Natural killer cell (primary cell): ENCODE results near the gene LDAH. TPM values are rescaled to one million over a fixed set of nuclear protein-coding genes. Genes with fewer than 3 reads are reported as not detected.

ENCODE experiments used
- ATAC-seq, 3 donors: fragments of 150-1000 bp in 2 of 3; fragments of 200-7000 bp in 1 of 3; cut with Tn5 transposase; 1 replicate in 1 of 3; 2 replicates in 2 of 3; pipeline ENCODE4 v1.10.0; 2021; ENCODE audit warnings: mild to moderate bottlenecking in 2 of 3, moderate library complexity in 2 of 3
- DNase-seq, 2 donors: peaks; one replicate each; pipeline versions ENCODE4 v3.0.0 to v3.0.0-alpha.2; 2013 to 2021; ENCODE audit warnings: mixed read lengths in 1 of 2
- H3K27ac ChIP-seq: one replicate; pipeline ENCODE4 v1.5.1; 2013; ENCODE audit warnings: mild to moderate bottlenecking, low read length
- H3K27me3 ChIP-seq: one replicate; pipeline ENCODE4 v1.6.1; 2013; ENCODE audit warnings: low read length; ENCODE audit not compliant: control insufficient read depth, insufficient read depth
- H3K36me3 ChIP-seq: one replicate; pipeline ENCODE4 v1.6.1; 2013; ENCODE audit warnings: low read length; ENCODE audit not compliant: control insufficient read depth, insufficient read depth
- H3K4me1 ChIP-seq: one replicate; pipeline ENCODE4 v1.6.1; 2013; ENCODE audit warnings: low read length; ENCODE audit not compliant: control insufficient read depth, insufficient read depth
- H3K4me3 ChIP-seq: one replicate; pipeline ENCODE4 v1.5.1; 2013; ENCODE audit warnings: low read length
- H3K9me3 ChIP-seq: one replicate; pipeline ENCODE4 v1.6.1; 2013; ENCODE audit warnings: low read length; ENCODE audit not compliant: control insufficient read depth, insufficient read depth
- H3K27ac Mint-ChIP-seq, 2 donors: one replicate each; pipeline ENCODE4 v1.8.0; 2022; ENCODE audit warnings: mild to moderate bottlenecking in 2 of 2, mixed read lengths in 2 of 2, moderate library complexity in 1 of 2
- H3K27me3 Mint-ChIP-seq, 2 donors: one replicate each; pipeline ENCODE4 v1.8.0; 2022; ENCODE audit warnings: low read depth in 2 of 2, mixed read lengths in 2 of 2
- H3K36me3 Mint-ChIP-seq: one replicate; pipeline ENCODE4 v1.8.0; 2022; ENCODE audit warnings: mixed read lengths
- H3K4me1 Mint-ChIP-seq, 2 donors: one replicate each; pipeline ENCODE4 v1.8.0; 2022; ENCODE audit warnings: mixed read lengths in 2 of 2
- H3K4me3 Mint-ChIP-seq: one replicate; pipeline ENCODE4 v1.8.0; 2022; ENCODE audit warnings: mild to moderate bottlenecking, moderate library complexity, mixed read lengths
- H3K9me3 Mint-ChIP-seq, 2 donors: one replicate each; pipeline ENCODE4 v1.8.0; 2022; ENCODE audit warnings: mixed read lengths in 2 of 2
- CTCF ChIP-seq: fragments of 200-600 bp; IDR thresholded peaks from one replicate; pipeline ENCODE4 v1.8.0; 2022; ENCODE audit warnings: antibody characterized with exemption
- WGBS: methylation state at CpG from one replicate; pipeline ENCODE4 v1.1.7; 2013; ENCODE audit warnings: missing lambda C conversion rate; ENCODE audit not compliant: insufficient coverage; 5-methylcytosine and 5-hydroxymethylcytosine counted together
- intact Hi-C: fragments of 100-400 bp; cut with micrococcal nuclease; formaldehyde crosslinking; loops from one replicate; pipeline ENCODE4 v1.14.2; 2022
- total RNA-seq, 4 donors: library from RNA; stranded (reverse); fragments of 120-200 nt in 1 of 4; gene quantifications; one replicate each; pipeline versions ENCODE4 v1.2.3 to v1.2.4, GENCODE V29; 2013 to 2022

Gene LDAH
- total RNA-seq, 3 donors from 2014 or later (not counting 1 experiment from before 2014, with no cell fraction given), result 14.5 to 25.6 (median 17.2) TPM

DNA sequence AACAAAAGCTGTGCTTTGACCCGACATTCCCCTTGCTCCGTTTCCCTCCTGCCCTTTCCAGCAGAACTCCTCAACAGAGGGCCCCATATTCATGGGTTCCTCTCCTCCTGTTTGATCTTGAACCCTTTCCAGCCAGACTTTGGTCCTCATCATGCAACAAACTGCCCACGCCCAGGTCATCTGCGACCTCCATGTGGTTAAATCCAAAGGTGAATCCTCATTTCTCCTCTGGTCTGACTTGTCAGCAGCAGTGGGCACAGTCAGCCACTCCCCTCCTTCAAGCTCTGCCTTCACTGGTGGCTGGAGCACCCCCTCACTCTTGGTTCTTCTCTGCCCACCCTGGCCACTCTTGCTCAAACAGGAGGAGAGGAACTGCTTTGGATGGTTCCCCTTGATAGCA is 174.7 kb downstream of the LDAH start:
- TF ChIP-seq CTCF, result no peak
- peaks cover 15% of the 10 kb centered on the region for H3K36me3 ChIP-seq
- Mint-ChIP-seq H3K9me3 (no peaks in the 10 kb centered on the region), H3K4me1 (peaks cover 42 to 49% of the 10 kb centered on the region in 2 donors), H3K4me3 (no peak overlapping the region), H3K27me3 (no peaks in the 10 kb centered on the region), H3K27ac (peak overlapping the region; percentile 10 to 93), H3K36me3 (peaks cover 9% of the 10 kb centered on the region)
- WGBS, result 91% methylated on average over 4 of the region's 4 CpGs
- peaks cover 30% of the 10 kb centered on the region for H3K4me1 ChIP-seq
- no peak for DNase-seq
- intact Hi-C loops, result no loop called here
- H3K27me3 ChIP-seq, result no peaks in the 10 kb centered on the region
- no peaks in the 10 kb centered on the region for H3K9me3 ChIP-seq
- H3K4me3 ChIP-seq, result no peak overlapping the region
- no peak overlapping the region for H3K27ac ChIP-seq
- no peak for ATAC-seq

DNA sequence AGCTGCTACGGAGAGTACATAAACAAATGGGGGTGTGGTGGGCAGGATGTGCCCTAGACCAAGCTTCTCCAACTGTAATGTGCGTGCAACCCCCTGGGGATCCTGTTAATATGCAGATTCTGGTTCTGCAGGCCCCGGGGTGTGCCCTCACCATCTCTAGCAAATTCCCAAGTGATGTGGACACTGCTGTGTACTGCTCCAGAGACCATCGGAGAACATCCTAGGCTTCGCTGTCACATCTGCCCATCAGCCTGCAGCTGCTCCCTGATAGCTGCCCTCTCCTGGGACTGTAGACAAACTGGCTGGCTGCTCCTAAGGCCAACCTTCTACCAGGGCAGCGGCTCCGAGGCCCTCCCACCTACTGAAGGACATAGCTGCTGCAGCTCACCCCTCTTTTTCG is 175.2 kb downstream of the LDAH start:
- no peak for TF ChIP-seq CTCF
- Mint-ChIP-seq H3K36me3 (peaks cover 9% of the 10 kb centered on the region), H3K27me3 (no peaks in the 10 kb centered on the region), H3K4me3 (no peak overlapping the region), H3K4me1 (peaks cover 42 to 47% of the 10 kb centered on the region in 2 donors), H3K27ac (peak overlapping the region; percentile 10 to 93), H3K9me3 (no peaks in the 10 kb centered on the region)
- DNase-seq, result no peak
- 78% methylated on average over 8 of the region's 8 CpGs for WGBS
- no peak overlapping the region for H3K27ac ChIP-seq
- peaks cover 30% of the 10 kb centered on the region for H3K4me1 ChIP-seq
- intact Hi-C loops, result no loop called here
- peaks cover 15% of the 10 kb centered on the region for H3K36me3 ChIP-seq
- H3K4me3 ChIP-seq, result no peak overlapping the region
- ATAC-seq, result no peak
- H3K9me3 ChIP-seq, result no peaks in the 10 kb centered on the region
- no peaks in the 10 kb centered on the region for H3K27me3 ChIP-seq

- Mint-ChIP-seq H3K4me3 (no peak overlapping the region), H3K9me3 (no peaks in the 10 kb centered on the region), H3K4me1 (peaks cover 41 to 47% of the 10 kb centered on the region in 2 donors), H3K36me3 (peaks cover 9% of the 10 kb centered on the region), H3K27me3 (no peaks in the 10 kb centered on the region), H3K27ac (peak overlapping the region in 1 of 2 donors; percentile 93)
- no peak for TF ChIP-seq CTCF
- no peak for DNase-seq
- H3K27me3 ChIP-seq, result no peaks in the 10 kb centered on the region
- no peak for ATAC-seq
- peaks cover 15% of the 10 kb centered on the region for H3K36me3 ChIP-seq
- H3K9me3 ChIP-seq, result no peaks in the 10 kb centered on the region
- WGBS, result 95% methylated on average over 3 of the region's 3 CpGs
- intact Hi-C loops, result no loop called here
- peaks cover 35% of the 10 kb centered on the region for H3K4me1 ChIP-seq
- no peak overlapping the region for H3K27ac ChIP-seq
- H3K4me3 ChIP-seq, result no peak overlapping the region
Measured at GRCh38 chr2:20647211-20647610, 175.7 kb downstream of the LDAH start.

- no peaks in the 10 kb centered on the region for H3K27me3 ChIP-seq
- 91% methylated on average over 20 of the region's 20 CpGs for WGBS
- no peak overlapping the region for H3K27ac ChIP-seq
- H3K9me3 ChIP-seq, result no peaks in the 10 kb centered on the region
- peaks cover 21% of the 10 kb centered on the region for H3K36me3 ChIP-seq
- Mint-ChIP-seq H3K27me3 (no peaks in the 10 kb centered on the region), H3K4me1 (peaks cover 34 to 47% of the 10 kb centered on the region in 2 donors), H3K4me3 (no peak overlapping the region), H3K27ac (peak overlapping the region in 1 of 2 donors; percentile 61), H3K9me3 (no peaks in the 10 kb centered on the region), H3K36me3 (peaks cover 9% of the 10 kb centered on the region)
- no peak for TF ChIP-seq CTCF
- DNase-seq, result no peak
- H3K4me1 ChIP-seq, result peaks cover 34% of the 10 kb centered on the region
- intact Hi-C loops, result no loop called here
- ATAC-seq, result no peak
- no peak overlapping the region for H3K4me3 ChIP-seq
Measured at GRCh38 chr2:20646446-20646845, 176.5 kb downstream of the LDAH start.
